Fibroblast of lung (primary cell): ENCODE measurements around the gene UBL3. TPM values are rescaled to one million over a fixed set of nuclear protein-coding genes. Genes with fewer than 3 reads are reported as not detected.

Experiments
- DNase-seq, 2 donors: peaks; one replicate each; pipeline versions ENCODE4 v3.0.0 to v3.0.0-alpha.2; 2010; ENCODE audit warnings: low read depth in 2 of 2
- H2AFZ ChIP-seq: 2 replicates; pipeline ENCODE4 v1.5.1; 2012; ENCODE audit warnings: low read length, control low read depth, inconsistent platforms
- H3K27ac ChIP-seq: 2 replicates; pipeline ENCODE4 v1.5.1; 2011; ENCODE audit warnings: low read length, control low read depth; ENCODE audit not compliant: insufficient read depth
- H3K27me3 ChIP-seq: 2 replicates; pipeline ENCODE4 v1.5.1; 2011; ENCODE audit warnings: mild to moderate bottlenecking, low read length; ENCODE audit not compliant: control insufficient read depth, insufficient read depth
- H3K36me3 ChIP-seq: 2 replicates; pipeline ENCODE4 v1.5.1; 2011; ENCODE audit warnings: low read length; ENCODE audit not compliant: control insufficient read depth, insufficient read depth
- H3K4me1 ChIP-seq: 2 replicates; pipeline ENCODE4 v1.5.1; 2011; ENCODE audit warnings: low read length; ENCODE audit not compliant: control insufficient read depth, insufficient read depth; ENCODE audit errors: extremely low read depth
- H3K4me2 ChIP-seq: 2 replicates; pipeline ENCODE4 v1.5.1; 2011; ENCODE audit warnings: low read length, control low read depth; ENCODE audit not compliant: insufficient read depth; ENCODE audit errors: extremely low read depth
- H3K4me3 ChIP-seq, 4 experiments: fragments of 200-600 bp in 1 of 4; sonication (generic) in 1 of 4; replicated peaks in 1 of 4; 2 replicates each; pipeline ENCODE4 v1.5.1; 2011 to 2016; ENCODE audit warnings: low read length in 4 of 4, low read depth in 3 of 4, mild to moderate bottlenecking in 3 of 4, control low read depth in 2 of 4, inconsistent platforms in 1 of 4, mixed read lengths in 1 of 4; ENCODE audit not compliant: insufficient read depth in 1 of 4; ENCODE audit errors: control extremely low read depth in 1 of 4
- H3K79me2 ChIP-seq: 2 replicates; pipeline ENCODE4 v1.5.1; 2012; ENCODE audit warnings: mild to moderate bottlenecking, low read length, inconsistent platforms; ENCODE audit not compliant: control insufficient read depth, insufficient read depth
- H3K9ac ChIP-seq: 2 replicates; pipeline ENCODE4 v1.5.1; 2011; ENCODE audit warnings: mild to moderate bottlenecking, low read length, control low read depth; ENCODE audit not compliant: insufficient read depth
- H3K9me3 ChIP-seq: 2 replicates; pipeline ENCODE4 v1.5.1; 2012; ENCODE audit warnings: low read depth, low read length; ENCODE audit not compliant: control insufficient read depth, insufficient read depth
- H4K20me1 ChIP-seq: 2 replicates; pipeline ENCODE4 v1.5.1; 2011; ENCODE audit warnings: low read length; ENCODE audit not compliant: control insufficient read depth, insufficient read depth; ENCODE audit errors: extremely low read depth
- EZH2 ChIP-seq: IDR thresholded peaks from 2 replicates; pipeline ENCODE4 v1.5.1; 2012; ENCODE audit warnings: low read length, control low read depth, mild to moderate bottlenecking; ENCODE audit errors: missing control alignments
- polyA plus RNA-seq, 2 donors: library from polyadenylated mRNA; depleted of rRNA in 1 of 2; stranded (reverse) in 1 of 2; unstranded in 1 of 2; fragments of >200 nt; gene quantifications; 2 replicates each; pipeline ENCODE4 v1.2.1, GENCODE V29; 2011 to 2012; ENCODE audit warnings: missing spikeins in 1 of 2
- total RNA-seq: library from RNA; depleted of rRNA; stranded (reverse); fragments of >200 nt; gene quantifications from 2 replicates; pipeline ENCODE4 v1.2.1, GENCODE V29; 2014
- TF ChIP-seq, protein P1 (sequence below), 2 donors: IDR thresholded peaks in 1 of 2; conservative IDR thresholded peaks in 1 of 2; 1 replicate in 1 of 2; 2 replicates in 1 of 2; pipeline ENCODE4 v1.5.1; 2011 to 2012; ENCODE audit warnings: low read length in 2 of 2, control low read depth in 1 of 2, inconsistent platforms in 1 of 2, low read depth in 1 of 2, mild to moderate bottlenecking in 1 of 2

Gene UBL3
- total and polyA plus RNA-seq, 2 donors (not counting 1 experiment from before 2014, with no cell fraction given): 10.7 to 18.3 TPM

DNA sequence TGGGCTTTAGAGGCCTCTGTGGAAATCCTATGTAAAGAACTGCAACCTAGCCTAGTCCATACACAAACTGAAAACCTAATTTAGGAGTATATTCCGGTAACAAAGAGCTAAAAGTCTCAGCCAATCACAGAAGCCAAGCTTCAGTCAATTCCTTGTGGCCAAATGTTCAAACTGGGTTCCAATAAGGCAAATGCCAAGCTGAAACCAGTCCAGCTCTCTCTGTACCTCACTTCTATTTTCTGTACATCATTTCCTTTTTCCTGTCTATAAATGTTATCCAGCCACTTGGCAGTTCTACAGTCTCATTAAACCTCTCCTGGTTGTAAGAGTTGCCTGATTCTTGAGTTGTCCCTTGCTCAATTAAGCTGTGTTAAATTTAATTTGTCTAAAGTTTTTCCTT, 31.7 kb upstream of the UBL3 start:
- H4K20me1 ChIP-seq: no peaks in the 10 kb centered on the region
- no peaks in the 10 kb centered on the region for H3K36me3 ChIP-seq
- no peak overlapping the region for H3K27ac ChIP-seq
- TF ChIP-seq, protein P1, sequence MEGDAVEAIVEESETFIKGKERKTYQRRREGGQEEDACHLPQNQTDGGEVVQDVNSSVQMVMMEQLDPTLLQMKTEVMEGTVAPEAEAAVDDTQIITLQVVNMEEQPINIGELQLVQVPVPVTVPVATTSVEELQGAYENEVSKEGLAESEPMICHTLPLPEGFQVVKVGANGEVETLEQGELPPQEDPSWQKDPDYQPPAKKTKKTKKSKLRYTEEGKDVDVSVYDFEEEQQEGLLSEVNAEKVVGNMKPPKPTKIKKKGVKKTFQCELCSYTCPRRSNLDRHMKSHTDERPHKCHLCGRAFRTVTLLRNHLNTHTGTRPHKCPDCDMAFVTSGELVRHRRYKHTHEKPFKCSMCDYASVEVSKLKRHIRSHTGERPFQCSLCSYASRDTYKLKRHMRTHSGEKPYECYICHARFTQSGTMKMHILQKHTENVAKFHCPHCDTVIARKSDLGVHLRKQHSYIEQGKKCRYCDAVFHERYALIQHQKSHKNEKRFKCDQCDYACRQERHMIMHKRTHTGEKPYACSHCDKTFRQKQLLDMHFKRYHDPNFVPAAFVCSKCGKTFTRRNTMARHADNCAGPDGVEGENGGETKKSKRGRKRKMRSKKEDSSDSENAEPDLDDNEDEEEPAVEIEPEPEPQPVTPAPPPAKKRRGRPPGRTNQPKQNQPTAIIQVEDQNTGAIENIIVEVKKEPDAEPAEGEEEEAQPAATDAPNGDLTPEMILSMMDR (conservative IDR thresholded peaks at IDR 0.05 in 1 of 2, IDR thresholded peaks at IDR 0.05 in 1 of 2; ENCODE audit: low read depth in 1 of 2, low read length in 2 of 2): no peak
- no peak for TF ChIP-seq EZH2
- H3K4me2 ChIP-seq: no peak overlapping the region
- DNase-seq: no peak
- H3K4me3 ChIP-seq: no peak overlapping the region
- H3K4me1 ChIP-seq: no peaks in the 10 kb centered on the region
- no peak overlapping the region for H2AFZ ChIP-seq
- peaks cover 6% of the 10 kb centered on the region for H3K27me3 ChIP-seq
- H3K9me3 ChIP-seq: no peaks in the 10 kb centered on the region
- no peak overlapping the region for H3K9ac ChIP-seq
- no peaks in the 10 kb centered on the region for H3K79me2 ChIP-seq

DNA sequence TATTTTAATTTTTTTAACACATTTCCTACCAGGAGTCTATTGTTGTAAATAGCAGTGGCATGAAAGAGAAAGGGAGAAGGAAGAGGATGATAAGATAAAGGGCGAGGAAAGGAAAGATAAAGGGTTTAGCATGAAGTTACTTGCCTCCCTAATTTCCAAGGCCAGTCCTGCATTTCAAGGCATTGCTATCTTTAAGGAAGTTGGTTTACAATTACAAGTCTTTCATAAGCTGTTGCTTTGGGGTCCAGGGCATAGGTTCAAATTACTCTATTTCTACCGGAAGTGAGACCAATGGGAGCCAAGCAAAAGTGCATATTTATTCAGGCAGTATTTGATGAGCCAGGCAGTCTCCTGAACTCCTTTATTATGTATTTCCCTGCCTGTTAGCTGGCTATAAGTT, 27.7 kb upstream of the UBL3 start:
- Histone ChIP-seq H3K4me3 (no peak overlapping the region), H3K27ac (no peak overlapping the region), H3K79me2 (no peaks in the 10 kb centered on the region), H3K36me3 (no peaks in the 10 kb centered on the region), H3K9ac (no peak overlapping the region), H3K4me2 (no peak overlapping the region), H2AFZ (no peak overlapping the region), H3K4me1 (no peaks in the 10 kb centered on the region), H3K9me3 (no peaks in the 10 kb centered on the region), H4K20me1 (no peaks in the 10 kb centered on the region), H3K27me3 (peaks cover 10% of the 10 kb centered on the region)
- peak in 1 of 2 donors; percentile 14 for DNase-seq
- TF ChIP-seq EZH2: no peak
- TF ChIP-seq, protein P1 (conservative IDR thresholded peaks at IDR 0.05 in 1 of 2, IDR thresholded peaks at IDR 0.05 in 1 of 2; ENCODE audit: low read depth in 1 of 2, low read length in 2 of 2): no peak

- no peak for TF ChIP-seq EZH2
- TF ChIP-seq, protein P1 (conservative IDR thresholded peaks at IDR 0.05 in 1 of 2, IDR thresholded peaks at IDR 0.05 in 1 of 2; ENCODE audit: low read depth in 1 of 2, low read length in 2 of 2): no peak
- Histone ChIP-seq H3K36me3 (no peaks in the 10 kb centered on the region), H3K9ac (no peak overlapping the region), H3K27ac (no peak overlapping the region), H4K20me1 (no peaks in the 10 kb centered on the region), H3K4me1 (no peaks in the 10 kb centered on the region), H3K79me2 (no peaks in the 10 kb centered on the region), H3K4me3 (no peak overlapping the region), H2AFZ (no peak overlapping the region), H3K9me3 (no peaks in the 10 kb centered on the region), H3K27me3 (peaks cover 10% of the 10 kb centered on the region), H3K4me2 (no peak overlapping the region)
- DNase-seq: no peak
These were observed 27.1 kb upstream of the UBL3 start for GRCh38 chr13:29877456-29878078.
